ENCODE results near the gene CLCN4. TPM values are rescaled to one million over a fixed set of nuclear protein-coding genes. Genes with fewer than 3 reads are reported as not detected.
A peak's percentile ranks its signal among the peaks of the same experiment; 100 is the strongest.

Gene CLCN4
- polyA plus RNA-seq, 1 donor from 2014 or later = 5.1 TPM

DNA sequence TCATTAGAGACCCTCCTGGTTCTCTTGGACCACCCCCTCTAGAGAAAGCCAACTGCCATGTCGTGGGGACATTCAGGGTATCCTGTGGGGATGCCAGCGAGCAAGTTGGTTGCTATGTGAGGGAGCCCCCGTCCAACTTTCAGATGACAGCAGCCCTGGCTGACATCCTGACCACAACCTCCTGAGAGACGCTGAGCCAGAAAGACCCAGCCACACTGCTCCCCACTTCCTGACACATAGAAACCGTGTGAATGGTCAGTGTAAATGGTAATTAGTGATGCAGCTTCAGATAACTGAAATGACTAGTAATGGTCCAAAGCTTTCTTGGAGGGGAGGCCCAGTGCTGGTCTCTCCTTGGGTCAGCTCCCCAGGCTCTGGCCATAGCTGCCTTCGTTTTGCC, 10.8 kb downstream of the CLCN4 start:
- Mint-ChIP-seq H3K27me3 (no peaks in the 10 kb centered on the region), H3K27ac (no peak overlapping the region), H3K4me3 (peak overlapping the region in 1 of 4 donors; percentile 10), H3K36me3 (no peaks in the 10 kb centered on the region), H3K4me1 (peaks cover 5 to 12% (median 9%) of the 10 kb centered on the region in 3 donors), H3K9me3 (peaks cover 0 to 1% (median 0%) of the 10 kb centered on the region in 3 donors)

DNA sequence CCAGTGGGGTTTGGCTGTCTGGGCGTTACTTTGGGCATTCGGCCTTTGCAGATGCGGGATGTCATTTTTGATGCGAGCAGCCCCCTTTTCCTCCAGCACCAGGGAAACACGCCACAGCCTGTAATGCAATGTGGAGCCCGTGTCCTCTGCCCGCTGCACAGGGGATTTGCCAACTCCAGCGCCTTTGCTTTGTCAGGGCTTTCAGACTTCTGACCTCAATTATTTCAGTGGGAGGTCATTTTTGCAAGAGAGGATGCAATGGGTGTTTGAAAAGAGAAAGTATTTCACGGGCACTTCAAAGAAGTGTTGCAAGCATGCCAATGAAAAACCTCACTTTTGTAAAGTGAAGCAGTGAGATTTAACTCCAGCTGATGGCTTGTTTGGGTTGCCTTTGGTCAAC, 11.5 kb downstream of the CLCN4 start:
- Mint-ChIP-seq H3K4me3 (no peak overlapping the region), H3K4me1 (peaks cover 5 to 12% (median 9%) of the 10 kb centered on the region in 3 donors), H3K27me3 (no peaks in the 10 kb centered on the region), H3K9me3 (peaks cover 0 to 1% (median 0%) of the 10 kb centered on the region in 3 donors), H3K36me3 (no peaks in the 10 kb centered on the region), H3K27ac (no peak overlapping the region)

DNA sequence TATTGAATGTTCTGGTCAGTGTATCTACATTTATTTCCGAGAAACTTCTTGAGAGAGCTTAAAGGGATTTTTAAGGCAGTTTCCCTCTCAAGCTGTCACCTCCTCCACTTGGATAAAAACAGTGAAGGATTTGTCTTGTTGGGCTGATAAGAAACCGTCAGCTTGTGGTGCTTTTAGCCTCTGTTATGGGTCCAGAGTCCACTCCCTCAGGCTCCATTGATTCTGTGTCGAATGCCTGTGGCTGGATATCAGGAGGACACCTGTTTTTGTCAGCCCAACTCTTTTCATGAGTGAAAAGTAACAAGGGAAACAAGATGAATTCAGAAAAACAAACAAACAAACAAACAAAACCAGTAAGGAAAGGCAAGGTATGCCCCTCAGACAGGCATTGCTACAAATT, 12.4 kb downstream of the CLCN4 start:
- no peaks in the 10 kb centered on the region for H3K9me3 Mint-ChIP-seq
- no peak overlapping the region for H3K27ac Mint-ChIP-seq
- no peaks in the 10 kb centered on the region for H3K36me3 Mint-ChIP-seq
- H3K4me1 Mint-ChIP-seq = peaks cover 5 to 12% (median 11%) of the 10 kb centered on the region in 3 donors
- H3K4me3 Mint-ChIP-seq = no peak overlapping the region
- H3K27me3 Mint-ChIP-seq = no peaks in the 10 kb centered on the region

DNA sequence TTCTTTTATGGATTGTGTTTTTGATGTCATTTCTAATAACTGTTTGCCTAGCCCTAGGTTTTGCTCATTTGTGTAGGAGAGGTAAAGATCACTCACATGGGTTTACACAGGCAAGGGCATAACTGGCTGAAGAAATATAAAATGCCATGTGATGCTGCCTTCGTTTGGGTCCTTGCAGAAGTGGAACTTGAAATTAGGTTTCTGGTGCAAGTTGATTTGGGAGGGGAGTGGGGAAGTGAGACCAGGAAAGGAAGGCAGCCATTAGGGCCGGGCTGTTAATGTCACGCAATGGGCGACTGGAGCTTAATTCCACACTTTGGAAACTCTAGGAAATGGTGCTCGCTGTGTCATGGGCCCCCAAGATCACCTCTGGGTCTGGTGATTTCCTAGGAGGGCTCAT, 14.5 kb downstream of the CLCN4 start:
- Mint-ChIP-seq H3K27me3 (no peaks in the 10 kb centered on the region), H3K27ac (no peak overlapping the region), H3K4me3 (no peak overlapping the region), H3K36me3 (no peaks in the 10 kb centered on the region), H3K4me1 (peaks cover 0 to 9% (median 8%) of the 10 kb centered on the region in 3 donors), H3K9me3 (no peaks in the 10 kb centered on the region)

DNA sequence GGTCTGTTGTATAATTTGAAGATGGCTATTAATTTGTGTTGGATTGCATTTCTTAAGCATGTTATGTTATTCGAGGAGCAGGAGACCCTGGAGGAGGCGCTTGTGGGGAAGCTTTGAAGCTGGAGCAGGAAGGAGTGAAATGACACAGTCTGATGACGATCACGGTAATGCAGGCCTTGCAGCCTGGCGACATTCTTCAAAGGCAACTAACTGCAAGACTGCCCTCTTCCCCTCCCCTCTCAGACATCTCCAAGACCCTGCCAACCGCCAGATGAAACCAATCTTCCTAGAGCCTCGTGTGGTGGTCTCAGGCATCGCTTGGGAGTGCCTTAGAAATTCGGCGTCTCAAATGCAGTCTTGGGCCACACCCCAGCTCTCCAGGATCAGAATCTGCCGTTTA, 16.1 kb downstream of the CLCN4 start:
- H3K9me3 Mint-ChIP-seq = peaks cover 0 to 2% (median 0%) of the 10 kb centered on the region in 3 donors
- H3K36me3 Mint-ChIP-seq = no peaks in the 10 kb centered on the region
- H3K27ac Mint-ChIP-seq = no peak overlapping the region
- no peak overlapping the region for H3K4me3 Mint-ChIP-seq
- no peaks in the 10 kb centered on the region for H3K27me3 Mint-ChIP-seq
- H3K4me1 Mint-ChIP-seq = peaks cover 0 to 4% (median 0%) of the 10 kb centered on the region in 3 donors

DNA sequence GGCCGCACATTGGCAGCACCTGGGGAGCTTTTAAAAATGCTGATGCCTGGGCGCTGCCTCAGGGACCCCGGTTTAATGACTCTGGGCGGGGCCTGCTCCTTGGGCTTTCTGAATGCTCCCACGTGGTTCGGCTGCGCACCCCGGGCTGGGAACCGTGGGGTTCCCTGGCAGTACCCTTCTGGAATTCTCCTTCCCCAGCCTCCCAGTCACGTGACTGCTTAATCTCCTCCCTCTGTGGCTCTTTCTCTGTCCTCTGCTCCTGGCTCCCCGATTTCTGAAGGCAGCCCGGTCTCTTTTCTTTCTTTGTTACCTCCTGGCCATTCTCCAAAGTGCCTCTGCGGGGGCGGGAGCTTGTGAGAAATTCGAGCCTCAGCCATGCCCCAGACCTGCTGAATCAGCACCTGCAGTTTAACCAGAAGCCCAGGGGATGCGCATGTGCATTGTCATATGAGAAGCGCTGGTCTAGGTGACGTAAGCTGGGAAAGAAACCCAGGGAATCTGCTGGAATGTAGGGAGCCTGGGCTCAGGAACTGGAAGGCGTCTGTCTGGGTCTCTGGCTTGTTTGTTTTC, 16.6 kb downstream of the CLCN4 start:
- peaks cover 0 to 4% (median 0%) of the 10 kb centered on the region in 3 donors for H3K4me1 Mint-ChIP-seq
- peaks cover 0 to 2% (median 0%) of the 10 kb centered on the region in 3 donors for H3K9me3 Mint-ChIP-seq
- no peaks in the 10 kb centered on the region for H3K27me3 Mint-ChIP-seq
- H3K27ac Mint-ChIP-seq = no peak overlapping the region
- H3K4me3 Mint-ChIP-seq = no peak overlapping the region
- no peaks in the 10 kb centered on the region for H3K36me3 Mint-ChIP-seq

DNA sequence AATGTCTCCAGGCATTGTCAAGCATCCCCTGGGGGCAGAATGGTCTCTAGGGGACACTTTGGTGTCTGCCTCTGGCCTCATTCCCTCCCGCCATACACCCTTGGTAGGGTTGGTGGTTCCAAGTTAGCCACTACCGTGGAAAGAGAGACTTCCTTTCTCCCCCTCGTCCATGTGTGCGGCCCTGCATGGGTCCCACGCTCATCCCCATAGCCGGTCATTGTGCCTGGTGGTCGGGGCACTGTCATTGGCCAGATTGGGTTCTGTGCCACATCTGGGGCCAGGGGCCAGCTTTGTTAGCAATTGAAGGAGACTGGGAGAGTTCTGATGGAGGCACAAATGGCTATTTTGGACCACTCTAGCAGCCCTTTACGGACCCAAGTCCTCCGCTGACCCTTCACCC, 17.3 kb downstream of the CLCN4 start:
- Mint-ChIP-seq H3K27me3 (no peaks in the 10 kb centered on the region), H3K4me1 (peaks cover 0 to 4% (median 0%) of the 10 kb centered on the region in 3 donors), H3K36me3 (no peaks in the 10 kb centered on the region), H3K4me3 (no peak overlapping the region), H3K9me3 (peaks cover 0 to 2% (median 0%) of the 10 kb centered on the region in 3 donors), H3K27ac (no peak overlapping the region)

DNA sequence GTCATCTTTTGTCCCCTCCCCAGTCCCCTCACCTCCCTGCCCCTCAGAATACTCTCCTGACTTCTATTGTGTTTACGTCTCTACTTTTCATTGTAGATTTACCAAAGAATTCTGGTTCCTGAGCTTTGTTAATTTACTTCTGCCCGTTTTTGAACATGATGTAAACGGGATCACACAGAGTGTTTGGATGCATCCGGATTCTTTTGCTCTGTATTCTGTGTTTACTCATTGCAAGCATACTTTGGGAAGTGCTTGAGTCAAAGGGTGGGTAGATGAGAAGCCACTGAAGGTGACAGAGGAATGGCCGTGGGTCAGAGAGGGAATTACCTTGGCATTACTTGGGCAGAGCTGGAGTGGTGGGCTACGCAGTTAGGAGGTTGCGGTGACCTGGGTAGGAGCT, 18.0 kb downstream of the CLCN4 start:
- H3K9me3 Mint-ChIP-seq = peaks cover 0 to 2% (median 0%) of the 10 kb centered on the region in 3 donors
- H3K27ac Mint-ChIP-seq = no peak overlapping the region
- H3K27me3 Mint-ChIP-seq = no peaks in the 10 kb centered on the region
- H3K36me3 Mint-ChIP-seq = no peaks in the 10 kb centered on the region
- H3K4me3 Mint-ChIP-seq = no peak overlapping the region
- H3K4me1 Mint-ChIP-seq = peaks cover 0 to 4% (median 0%) of the 10 kb centered on the region in 3 donors

DNA sequence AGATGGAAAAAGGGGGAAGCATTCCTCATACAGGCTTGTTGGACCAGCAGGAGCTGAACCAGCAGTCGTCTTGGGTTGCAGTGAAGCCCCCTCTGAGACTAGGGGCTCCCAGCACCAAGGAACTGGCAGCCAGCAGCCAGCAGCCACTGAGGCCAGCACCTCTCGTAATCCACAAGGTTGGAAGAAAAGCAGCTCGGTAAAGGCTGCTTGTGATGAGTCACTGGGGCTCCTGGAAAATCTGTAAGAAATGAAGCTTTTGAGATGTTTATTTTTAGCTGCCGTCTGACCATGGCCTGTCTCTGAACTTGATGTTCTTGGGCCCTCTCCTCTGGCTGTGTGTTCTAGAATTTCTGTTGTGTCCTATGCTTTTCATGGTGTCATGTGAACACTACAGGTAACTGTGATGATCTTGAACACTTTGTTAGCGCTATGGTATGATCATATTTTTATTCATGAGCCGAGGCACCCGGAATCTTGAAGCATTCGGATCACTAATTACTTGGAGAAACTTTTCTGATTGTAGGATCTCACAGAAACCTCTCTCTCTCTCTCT, 18.6 kb downstream of the CLCN4 start:
- H3K36me3 Mint-ChIP-seq = no peaks in the 10 kb centered on the region
- H3K4me3 Mint-ChIP-seq = no peak overlapping the region
- no peaks in the 10 kb centered on the region for H3K27me3 Mint-ChIP-seq
- no peak overlapping the region for H3K27ac Mint-ChIP-seq
- peaks cover 0 to 4% (median 0%) of the 10 kb centered on the region in 3 donors for H3K4me1 Mint-ChIP-seq
- peaks cover 0 to 2% (median 0%) of the 10 kb centered on the region in 3 donors for H3K9me3 Mint-ChIP-seq

DNA sequence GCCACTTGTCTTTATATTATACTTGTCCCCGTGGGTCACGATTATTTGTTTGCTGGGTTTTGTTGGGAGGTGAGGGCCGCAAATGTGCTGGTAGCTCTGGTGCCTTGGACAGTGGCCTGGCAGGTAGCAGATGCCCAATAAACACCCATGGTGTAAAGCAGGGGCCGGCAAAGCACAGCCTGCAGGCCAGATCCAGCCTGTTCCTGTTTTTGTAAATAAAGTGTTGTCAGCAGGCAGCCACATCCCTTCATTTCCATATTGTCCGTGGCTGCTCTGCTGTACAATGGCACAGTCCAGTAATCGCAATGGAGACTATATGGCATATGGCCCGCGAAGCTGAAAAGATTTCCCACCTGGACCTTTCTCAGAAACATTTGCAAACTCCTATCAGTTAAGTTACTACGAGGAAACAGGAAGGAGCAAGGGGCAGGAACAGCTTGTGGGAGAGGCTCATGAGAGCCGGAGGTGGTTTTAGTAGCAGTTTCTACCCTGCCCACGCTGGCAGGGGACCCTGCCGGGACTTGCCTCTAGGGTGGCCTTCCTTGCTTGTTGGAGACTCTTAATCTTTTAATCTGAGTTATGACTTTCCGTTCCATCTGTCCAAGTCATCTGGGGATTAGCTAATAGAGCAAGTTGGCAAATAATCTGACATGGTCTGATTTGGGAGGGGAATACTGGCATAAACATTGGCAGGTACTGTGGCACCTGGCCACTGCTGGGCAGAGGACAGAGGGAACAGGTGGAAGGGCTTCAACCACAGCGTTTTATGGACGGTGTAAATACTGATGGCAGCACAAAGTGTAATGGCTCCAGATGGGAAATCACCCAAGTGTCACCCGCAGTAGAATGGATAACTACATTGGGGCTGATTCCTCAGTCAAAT, 19.6 kb downstream of the CLCN4 start:
- peak overlapping the region in 1 of 3 donors; percentile 79 for H3K27ac Mint-ChIP-seq
- no peaks in the 10 kb centered on the region for H3K36me3 Mint-ChIP-seq
- no peaks in the 10 kb centered on the region for H3K27me3 Mint-ChIP-seq
- H3K4me1 Mint-ChIP-seq = peaks cover 0 to 4% (median 0%) of the 10 kb centered on the region in 3 donors
- H3K9me3 Mint-ChIP-seq = peaks cover 0 to 2% (median 0%) of the 10 kb centered on the region in 3 donors
- H3K4me3 Mint-ChIP-seq = peak overlapping the region in 1 of 4 donors; percentile 34

DNA sequence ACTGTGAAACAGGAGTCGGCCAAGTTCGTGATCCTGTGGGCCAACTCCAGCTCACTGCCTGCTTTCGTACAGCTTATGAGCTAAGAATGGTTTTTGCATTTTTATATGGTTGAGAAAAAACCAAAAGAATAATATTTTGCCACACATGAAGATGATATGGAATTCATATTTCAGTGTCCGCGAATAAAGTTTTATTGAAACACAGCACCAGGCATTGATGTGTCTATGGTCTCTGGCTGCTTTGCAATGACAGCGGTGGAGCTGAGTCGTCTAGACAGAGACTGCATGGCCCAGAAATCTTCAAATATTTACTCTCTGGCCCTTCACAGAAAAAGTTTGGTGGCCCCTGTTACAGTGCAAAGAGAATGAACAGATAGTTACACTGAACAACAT, 20.2 kb downstream of the CLCN4 start:
- H3K36me3 Mint-ChIP-seq = no peaks in the 10 kb centered on the region

DNA sequence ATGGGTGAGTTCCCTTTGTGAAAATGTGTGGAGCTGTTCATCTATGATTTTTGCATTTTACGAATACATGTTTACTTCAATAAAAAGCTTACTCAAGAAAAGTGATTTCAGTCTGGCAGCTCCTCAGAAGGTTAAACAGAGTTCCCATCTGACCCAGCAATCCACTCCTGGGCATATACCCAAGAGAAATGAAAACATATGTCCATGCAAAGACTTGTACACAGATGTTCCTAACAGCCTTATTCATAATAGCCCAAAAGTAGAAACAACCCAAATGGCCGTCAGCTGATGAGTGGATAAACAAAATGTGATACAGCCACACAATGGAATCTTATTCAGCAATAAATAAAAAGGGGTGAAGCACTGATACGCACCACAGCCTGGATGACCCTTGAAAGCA, 20.8 kb downstream of the CLCN4 start:
- Mint-ChIP-seq H3K4me3 (no peak overlapping the region), H3K27me3 (no peaks in the 10 kb centered on the region), H3K4me1 (peaks cover 0 to 3% (median 0%) of the 10 kb centered on the region in 3 donors), H3K36me3 (no peaks in the 10 kb centered on the region), H3K27ac (peak overlapping the region in 1 of 3 donors; percentile 79), H3K9me3 (peaks cover 0 to 2% (median 0%) of the 10 kb centered on the region in 3 donors)

More for the DNA sequence above, 20.2 kb downstream of the CLCN4 start:
- peak overlapping the region in 1 of 3 donors; percentile 79 for H3K27ac Mint-ChIP-seq
- peaks cover 0 to 4% (median 0%) of the 10 kb centered on the region in 3 donors for H3K4me1 Mint-ChIP-seq
- no peaks in the 10 kb centered on the region for H3K27me3 Mint-ChIP-seq
- peak overlapping the region in 1 of 4 donors; percentile 20 for H3K4me3 Mint-ChIP-seq
- H3K9me3 Mint-ChIP-seq = peaks cover 0 to 2% (median 0%) of the 10 kb centered on the region in 3 donors

DNA sequence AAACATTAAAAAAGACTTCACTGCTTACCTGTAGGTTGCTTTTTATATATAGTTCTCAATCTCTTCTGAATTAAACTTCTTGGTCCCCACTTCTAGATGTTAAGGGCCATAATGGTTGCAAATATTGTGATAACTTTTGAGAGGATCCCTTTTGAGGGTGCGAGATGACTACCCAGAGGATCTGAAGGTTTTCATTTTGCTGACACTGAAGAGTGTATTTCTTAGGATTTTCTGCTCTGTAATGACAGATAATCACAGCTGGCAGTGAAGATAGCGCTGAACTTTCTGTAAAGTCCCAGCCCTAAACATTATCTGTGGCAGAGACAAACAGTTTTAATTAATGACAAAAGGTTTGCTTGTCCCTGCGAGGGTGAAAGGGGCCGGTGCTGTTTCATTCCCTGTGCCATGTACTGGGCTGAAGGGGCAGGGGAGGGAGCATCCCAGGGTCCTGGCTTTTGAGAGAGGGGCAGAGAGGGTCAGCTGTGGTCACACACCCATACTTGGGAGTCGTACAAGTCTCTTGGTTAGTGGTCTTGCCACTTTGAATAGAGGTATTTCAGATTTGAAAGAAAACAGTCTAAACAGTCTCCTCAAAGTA, 22.2 kb downstream of the CLCN4 start:
- H3K27ac Mint-ChIP-seq = no peak overlapping the region
- H3K4me3 Mint-ChIP-seq = no peak overlapping the region
- H3K9me3 Mint-ChIP-seq = peaks cover 0 to 2% (median 0%) of the 10 kb centered on the region in 3 donors
- no peaks in the 10 kb centered on the region for H3K36me3 Mint-ChIP-seq
- H3K27me3 Mint-ChIP-seq = no peaks in the 10 kb centered on the region
- peaks cover 0 to 2% (median 0%) of the 10 kb centered on the region in 3 donors for H3K4me1 Mint-ChIP-seq

DNA sequence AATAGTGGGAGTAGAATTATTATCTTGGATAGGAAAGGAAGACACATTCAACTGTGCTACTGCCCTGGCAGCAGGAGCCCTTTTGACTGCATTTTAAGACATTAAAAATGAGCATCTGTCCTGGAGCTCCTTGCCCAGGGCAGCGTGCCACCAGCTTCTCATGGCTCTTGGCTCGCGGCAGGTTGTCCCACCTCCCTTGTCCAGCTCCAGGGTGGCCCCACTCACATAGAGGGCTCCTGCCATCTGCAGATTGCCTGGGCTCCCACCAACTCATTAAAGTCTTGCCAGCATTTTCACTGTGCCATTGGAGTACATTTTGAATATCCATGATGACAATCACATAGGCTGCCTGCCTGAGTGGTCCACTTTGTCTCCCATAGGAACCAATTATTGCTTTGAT, 27.0 kb downstream of the CLCN4 start:
- Mint-ChIP-seq H3K4me1 (peaks cover 0 to 3% (median 0%) of the 10 kb centered on the region in 3 donors), H3K27ac (peak overlapping the region in 1 of 3 donors; percentile 6), H3K9me3 (no peaks in the 10 kb centered on the region), H3K36me3 (no peaks in the 10 kb centered on the region), H3K27me3 (no peaks in the 10 kb centered on the region), H3K4me3 (no peak overlapping the region)

DNA sequence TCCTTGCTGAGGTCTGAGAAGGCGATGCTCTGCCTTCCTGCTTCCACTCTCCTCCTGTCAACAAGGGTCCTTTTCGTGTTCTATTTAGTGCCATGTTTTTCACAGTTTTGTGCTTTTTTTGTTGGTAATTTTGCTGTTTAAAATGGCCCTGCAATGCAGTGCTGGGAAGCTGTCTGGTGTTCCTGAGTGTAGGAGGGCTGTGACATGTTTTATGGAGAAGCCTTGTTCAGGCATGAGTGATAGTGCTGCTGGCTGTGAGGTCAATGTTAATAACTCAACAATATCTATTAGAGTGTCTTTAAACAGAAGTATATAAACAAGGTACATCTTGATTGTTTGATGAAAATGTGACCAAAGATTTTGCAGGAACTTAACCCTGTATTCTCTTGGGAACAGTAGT, 27.6 kb downstream of the CLCN4 start:
- Mint-ChIP-seq H3K4me3 (no peak overlapping the region), H3K36me3 (no peaks in the 10 kb centered on the region)

More for the DNA sequence above, 27.6 kb downstream of the CLCN4 start:
- Mint-ChIP-seq H3K4me1 (peaks cover 0 to 3% (median 0%) of the 10 kb centered on the region in 3 donors), H3K27ac (no peak overlapping the region), H3K9me3 (no peaks in the 10 kb centered on the region), H3K27me3 (no peaks in the 10 kb centered on the region)

All from IgD-negative memory B cell (primary cell).